ENCODE measurements around the gene FIBP.
"Not testable (repeated sequence)": the region's sequence is repeated elsewhere in the genome, so short reads cannot be mapped to it uniquely, and the experiment has no call there.

FIBP gene

DNA sequence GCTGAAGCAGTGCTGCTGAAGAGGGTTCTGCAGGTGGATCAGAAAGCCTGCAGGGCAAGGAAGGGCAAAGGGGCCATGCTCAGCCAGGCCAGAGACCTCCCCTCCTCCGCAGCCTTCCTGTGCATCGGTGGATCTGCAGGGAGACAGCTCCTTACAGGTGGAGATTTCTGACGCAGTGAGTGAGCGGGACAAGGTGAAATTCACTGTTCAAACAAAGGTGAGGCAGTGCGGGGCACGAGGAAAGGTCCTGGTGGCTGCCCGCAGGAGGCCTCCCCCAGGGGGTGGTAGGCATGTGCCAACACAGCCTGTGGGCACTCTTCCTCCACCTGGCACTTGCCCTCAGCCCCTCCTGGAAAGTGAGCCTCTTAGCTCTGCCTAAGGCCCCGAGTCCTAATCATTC lies 38.9 kb downstream of the FIBP start:
- in situ Hi-C loops (cut with MboI; ENCODE audit: low sequenced_read_pairs) = no loop called here

GRCh38 chr11:65848693-65849092 lies 39.6 kb downstream of the FIBP start:
- in situ Hi-C loops (cut with MboI; ENCODE audit: low sequenced_read_pairs) = not testable (repeated sequence)

GRCh38 chr11:65847746-65848145 lies 40.5 kb downstream of the FIBP start:
- in situ Hi-C loops (cut with MboI; ENCODE audit: low sequenced_read_pairs) = no loop called here

GRCh38 chr11:65844231-65844872 lies 43.9 kb downstream of the FIBP start:
- in situ Hi-C loops (cut with MboI; ENCODE audit: low sequenced_read_pairs) = no loop called here

DNA sequence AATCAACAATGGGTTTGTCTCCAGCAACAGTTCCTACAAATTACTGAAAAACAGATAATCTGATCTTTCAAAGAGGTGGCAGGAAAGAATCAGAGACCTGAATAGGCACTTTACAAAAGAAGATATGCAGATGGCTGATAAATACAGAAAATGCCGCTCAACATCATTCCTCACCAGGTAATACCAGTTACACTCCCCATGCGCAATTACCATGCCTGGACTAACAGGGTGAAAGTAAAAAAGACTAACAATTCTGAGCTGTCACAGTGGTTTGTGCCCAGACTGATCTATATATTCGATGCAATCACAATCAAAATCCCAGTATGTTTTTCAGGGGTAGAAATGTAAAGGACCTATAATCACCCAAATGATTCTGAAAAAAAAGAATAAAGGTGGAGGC lies 44.5 kb downstream of the FIBP start:
- in situ Hi-C loops (cut with MboI; ENCODE audit: low sequenced_read_pairs) = no loop called here

DNA sequence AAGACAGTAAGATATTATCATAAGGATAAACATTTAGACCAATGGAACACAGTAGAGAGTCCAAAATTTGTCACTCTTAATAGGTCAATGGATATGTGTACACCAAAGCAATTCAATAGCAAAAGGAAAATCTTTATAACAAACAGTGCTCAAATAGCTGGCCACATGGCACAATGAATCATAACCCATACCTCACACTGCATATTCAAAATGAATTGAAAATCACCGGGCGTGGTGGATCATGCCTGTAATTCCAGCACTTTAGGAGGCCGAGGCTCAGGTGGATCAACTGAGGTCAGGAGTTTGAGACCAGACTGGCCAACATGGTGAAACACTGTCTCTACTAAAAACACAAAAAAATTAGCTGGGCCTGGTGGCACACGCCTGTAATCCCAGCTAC lies 46.1 kb downstream of the FIBP start:
- in situ Hi-C loops (cut with MboI; ENCODE audit: low sequenced_read_pairs) = no loop called here

DNA sequence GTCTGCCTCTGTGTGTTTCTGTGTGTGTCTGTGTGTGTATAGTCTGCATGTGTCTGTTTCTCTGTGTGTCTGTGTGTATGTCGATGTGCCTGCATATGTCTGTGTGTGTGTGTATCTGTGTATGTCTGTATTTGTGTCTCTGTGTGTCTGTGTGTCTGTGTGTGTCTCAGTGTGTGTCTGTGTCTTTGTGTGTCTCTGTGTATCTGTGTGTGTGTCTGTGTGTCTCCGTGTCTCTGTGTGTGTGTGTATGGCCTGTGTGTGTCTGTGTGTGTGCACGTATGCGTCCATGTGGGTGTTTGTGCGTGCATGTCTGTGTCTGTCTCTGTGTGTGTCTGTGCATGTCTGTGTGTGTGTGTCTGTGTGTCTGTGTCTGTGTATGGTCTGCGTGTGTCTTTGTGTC lies 54.1 kb downstream of the FIBP start:
- in situ Hi-C loops (cut with MboI; ENCODE audit: low sequenced_read_pairs) = no loop called here
